A673 (cell line): ENCODE data around the gene SCN10A.

Experiments used
- CTCF ChIP-seq: fragments of 300-800, 200-600 bp; sonication (generic); conservative IDR thresholded peaks from 2 replicates; pipeline ENCODE4 v1.5.1; 2017; ENCODE audit warnings: low read depth, mild to moderate bottlenecking, antibody characterized with exemption, low read length, moderate library complexity, mixed read lengths
- EZH2 ChIP-seq: fragments of 200-600 bp; sonication (generic); IDR thresholded peaks from 2 replicates; pipeline ENCODE4 v1.6.1; 2017; ENCODE audit warnings: borderline replicate concordance, low read depth, mild to moderate bottlenecking, mixed read lengths, antibody characterized with exemption, low read length; ENCODE audit not compliant: poor library complexity, severe bottlenecking

GRCh38 chr3:38698061-38698460 lies 118.0 kb downstream of the SCN10A start:
- TF ChIP-seq CTCF: no peak
- TF ChIP-seq EZH2: no peak
